A549 (cell line): ENCODE data around the gene RRBP1. TPM values are rescaled to one million over a fixed set of nuclear protein-coding genes. Genes with fewer than 3 reads are reported as not detected.
A peak's percentile ranks its signal among the peaks of the same experiment; 100 is the strongest.

Source experiments
- ATAC-seq, 2 experiments: fragments of 200-7000 bp in 1 of 2; fragments of >200 bp in 1 of 2; cut with Nextera tagmentation in 1 of 2; cut with Tn5 transposase in 1 of 2; 3 replicates each; pipeline versions ENCODE4 v1.8.0 to v1.9.1; 2018 to 2020; ENCODE audit warnings: mild to moderate bottlenecking in 1 of 2, moderate library complexity in 1 of 2
- CTCF ChIA-PET: fragments of 300-600 bp; sonication (Branson Sonifier 250); formaldehyde crosslinking; extraction: SDS; loops from one replicate; lab custom pipeline; 2021; ENCODE audit warnings: antibody characterized with exemption, inconsistent platforms; lab: Yijun Ruan, JAX
- POLR2A ChIA-PET: fragments of 350-600 bp; formaldehyde crosslinking; extraction: SDS; loops from one replicate; lab custom pipeline; 2021; ENCODE audit warnings: antibody characterized with exemption, inconsistent platforms; lab: Yijun Ruan, JAX
- DNase-seq, 2 experiments: peaks; one replicate each; pipeline versions ENCODE4 v3.0.0 to v3.0.0-alpha.2; 2011 to 2016; ENCODE audit warnings: low read depth in 1 of 2, low spot score in 1 of 2
- FAIRE-seq: peaks from 2 replicates; lab custom pipeline; 2011; peaks lifted over from hg19 to GRCh38; lab: Jason Lieb, UNC
- H3K27ac ChIP-seq, 2 experiments: fragments of >200 bp; sonication (Bioruptor Twin); formaldehyde crosslinking; 3 replicates each; pipeline ENCODE4 v1.5.1; 2016 to 2017
- H3K4me1 ChIP-seq: fragments of >200 bp; sonication (Bioruptor Twin); formaldehyde crosslinking; 3 replicates; pipeline ENCODE4 v1.6.1; 2016
- H3K4me2 ChIP-seq: fragments of >200 bp; sonication (Bioruptor Twin); formaldehyde crosslinking; 3 replicates; pipeline ENCODE4 v1.6.1; 2016
- H3K4me3 ChIP-seq: fragments of >200 bp; sonication (Bioruptor Twin); formaldehyde crosslinking; 3 replicates; pipeline ENCODE4 v1.5.1; 2016
- H3K9me3 ChIP-seq: fragments of >200 bp; sonication (Bioruptor Twin); formaldehyde crosslinking; 3 replicates; pipeline ENCODE4 v1.6.1; 2016
- BHLHE40 ChIP-seq: IDR thresholded peaks from 2 replicates; pipeline ENCODE4 v1.6.1; 2012; ENCODE audit warnings: low read depth, low read length, inconsistent platforms
- CBX2 ChIP-seq: fragments of 200-600 bp; sonication (generic); IDR thresholded peaks from 2 replicates; pipeline ENCODE4 v1.6.1; 2016; ENCODE audit warnings: low read depth, mild to moderate bottlenecking, borderline replicate concordance
- EHF ChIP-seq: fragments of 250-450 bp; sonication (Bioruptor Pico); IDR thresholded peaks from 2 replicates; pipeline ENCODE4 v1.5.0; 2020; ENCODE audit warnings: mild to moderate bottlenecking
- EP300 ChIP-seq, 2 experiments: fragments of >200 bp; sonication (Bioruptor Twin); formaldehyde crosslinking; IDR thresholded peaks; 2 replicates in 1 of 2; 3 replicates in 1 of 2; pipeline ENCODE4 v1.6.1; 2016 to 2017
- FOSB ChIP-seq: fragments of 250-450 bp; sonication (Bioruptor Pico); IDR thresholded peaks from 2 replicates; pipeline ENCODE4 v1.5.0; 2020; ENCODE audit warnings: mild to moderate bottlenecking, moderate library complexity
- HDAC2 ChIP-seq: fragments of 200-600 bp; sonication (generic); IDR thresholded peaks from 2 replicates; pipeline ENCODE4 v1.6.1; 2016
- HES2 ChIP-seq: fragments of >200 bp; sonication (Bioruptor Twin); formaldehyde crosslinking; IDR thresholded peaks from 2 replicates; pipeline ENCODE4 v1.6.1; 2016
- HOXA7 ChIP-seq: fragments of 250-450 bp; sonication (Bioruptor Pico); IDR thresholded peaks from 2 replicates; pipeline ENCODE4 v1.5.0; 2020; ENCODE audit warnings: mild to moderate bottlenecking, moderate library complexity
- HOXB13 ChIP-seq: fragments of 250-450 bp; sonication (Bioruptor Pico); IDR thresholded peaks from 2 replicates; pipeline ENCODE4 v1.5.0; 2020; ENCODE audit warnings: low read depth, mild to moderate bottlenecking, moderate library complexity
- MAFK ChIP-seq: fragments of 450-650 bp; IDR thresholded peaks from 2 replicates; pipeline ENCODE4 v1.6.1; 2014; ENCODE audit not compliant: partially characterized antibody
- MAX ChIP-seq: IDR thresholded peaks from 2 replicates; pipeline ENCODE4 v1.6.1; 2012
- NPAS2 ChIP-seq: fragments of 250-450 bp; sonication (Bioruptor Pico); IDR thresholded peaks from 2 replicates; pipeline ENCODE4 v1.8.0; 2022; ENCODE audit warnings: mild to moderate bottlenecking, moderate library complexity, borderline replicate concordance
- POLR2AphosphoS2 ChIP-seq: conservative IDR thresholded peaks from 2 replicates; pipeline ENCODE4 v1.6.1; 2012; ENCODE audit warnings: low read length, improper control_type of control experiment, inconsistent platforms
- RARB ChIP-seq: fragments of 250-450 bp; sonication (Bioruptor Pico); IDR thresholded peaks from 2 replicates; pipeline ENCODE4 v1.8.0; 2021; ENCODE audit warnings: mild to moderate bottlenecking, moderate library complexity
- SREBF2 ChIP-seq: fragments of 450-650 bp; IDR thresholded peaks from 2 replicates; pipeline ENCODE4 v1.6.1; 2014; ENCODE audit warnings: mild to moderate bottlenecking, moderate library complexity
- TP53 ChIP-seq: fragments of 250-450 bp; sonication (Bioruptor Pico); IDR thresholded peaks from 2 replicates; pipeline ENCODE4 v1.5.0; 2021; ENCODE audit warnings: mild to moderate bottlenecking, moderate library complexity
- USF2 ChIP-seq: fragments of 450-650 bp; IDR thresholded peaks from 2 replicates; pipeline ENCODE4 v1.6.1; 2014; ENCODE audit warnings: antibody characterized with exemption
- ZSCAN20 ChIP-seq: fragments of 250-450 bp; sonication (Bioruptor Pico); IDR thresholded peaks from 2 replicates; pipeline ENCODE4 v1.8.0; 2022; ENCODE audit warnings: mild to moderate bottlenecking, moderate library complexity
- WGBS: methylation state at CpG from one replicate; pipeline ENCODE4 v1.1.6; 2017; ENCODE audit errors: missing lambda C conversion rate; 5-methylcytosine and 5-hydroxymethylcytosine counted together
- polyA plus RNA-seq, 4 experiments: library from polyadenylated mRNA; depleted of rRNA in 3 of 4; stranded (reverse); fragments of >200 nt; fragmentation: RNase III in 1 of 4; extraction: RNeasy Plus Mini Kit Qiagen cat#74134 plus additional on column Dnase treatment in 1 of 4; gene quantifications; 2 replicates in 3 of 4; 3 replicates in 1 of 4; pipeline ENCODE4 v1.2.3, GENCODE V29; 2011 to 2017
- TF ChIP-seq, protein P1 (sequence below): fragments of 250-450 bp; sonication (Bioruptor Pico); IDR thresholded peaks from 2 replicates; pipeline ENCODE4 v1.5.0; 2021; ENCODE audit warnings: mild to moderate bottlenecking, moderate library complexity, borderline replicate concordance

Gene RRBP1
- polyA plus RNA-seq, 2 of the 4 experiments (the other 2 are of a cell fraction) = 51.6 to 79.6 TPM

GRCh38 chr20:17615645-17616479, 66.2 kb downstream of the RRBP1 start:
- H3K4me1 ChIP-seq = peaks cover 14% of the 10 kb centered on the region; the same call in 2 of the 3 replicates
- POLR2A ChIA-PET = interaction anchor here (1.1 kb wide), 1 partner anchor 46 kb away, joined by 5 read pairs; the partner anchor contains the start of gene DSTN
- no peak overlapping the region for H3K4me3 ChIP-seq
- CTCF ChIA-PET = interaction anchor here (1.1 to 20.6 kb wide), 19 partner anchors 8 to 323 kb away, joined by 3 to 501 read pairs (median 18); partner anchors contain the start of genes BFSP1 and DSTN
- no peaks in the 10 kb centered on the region for H3K9me3 ChIP-seq
- no peak for ATAC-seq
- no peak overlapping the region for H3K4me2 ChIP-seq
- no peak for FAIRE-seq
- DNase-seq = no peak
- WGBS = 90% methylated on average over 19 of the region's 22 CpGs
- TF ChIP-seq SREBF2 (no peak), HES2 (no peak), ZSCAN20 (no peak)
- H3K27ac ChIP-seq = no peak overlapping the region

- Histone ChIP-seq H3K4me2 (no peak overlapping the region), H3K4me3 (no peak overlapping the region), H3K4me1 (peaks cover 14% of the 10 kb centered on the region; the same call in 2 of the 3 replicates), H3K27ac (peak overlapping the region in 1 of 2 experiments; percentile 46; a peak in 1 of 6 replicates), H3K9me3 (no peaks in the 10 kb centered on the region)
- no peak for FAIRE-seq
- 81% methylated on average over 32 of the region's 32 CpGs for WGBS
- ChIA-PET CTCF (interaction anchor here (0.6 to 20.6 kb wide), 15 partner anchors 10 to 381 kb away, joined by 3 to 501 read pairs (median 18); partner anchors contain the start of genes BFSP1 and DSTN), POLR2A (interaction anchor here (1.1 kb wide), 1 partner anchor 45 kb away, joined by 5 read pairs; the partner anchor contains the start of gene DSTN)
- ATAC-seq = no peak
- DNase-seq = no peak
- TF ChIP-seq SREBF2 = no peak
- 0 out of 2 replicates have a peak, but pooled peaks have one; percentile 15 for TF ChIP-seq USF2
Measured at GRCh38 chr20:17614812-17615644, 67.0 kb downstream of the RRBP1 start.

DNA sequence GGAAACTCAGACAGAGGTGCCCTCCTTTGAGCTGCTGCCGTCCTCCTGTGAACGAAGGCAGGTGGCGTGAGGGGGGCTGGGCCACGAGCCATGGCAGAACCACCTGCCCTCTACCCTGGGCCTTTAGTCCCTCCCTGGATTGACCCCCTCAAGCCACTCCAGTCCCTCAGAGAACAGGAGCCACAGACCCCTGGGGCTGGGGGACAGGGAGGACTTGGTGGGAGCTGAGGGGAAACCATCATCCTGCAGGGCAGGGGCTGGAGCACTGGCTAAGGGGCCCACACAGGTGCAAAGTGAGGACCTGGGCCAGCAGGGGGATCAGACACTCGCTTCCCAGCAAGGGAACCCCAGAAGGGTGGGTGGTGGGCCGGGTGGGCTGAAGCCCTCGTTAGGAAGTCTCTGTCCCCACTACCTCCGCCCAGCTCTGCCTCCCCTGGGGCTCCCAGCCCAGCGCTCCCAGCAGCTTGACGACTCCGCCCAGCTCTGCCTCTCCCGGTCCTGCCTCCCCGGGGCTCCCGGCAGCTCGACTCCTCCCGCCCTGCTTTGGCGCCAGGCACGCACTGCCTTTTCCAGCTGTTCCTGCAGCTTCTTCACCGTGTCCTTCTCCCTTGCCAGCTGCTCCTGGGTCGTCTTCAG, 67.7 kb downstream of the RRBP1 start:
- Histone ChIP-seq H3K4me3 (no peak overlapping the region), H3K9me3 (no peaks in the 10 kb centered on the region), H3K4me2 (no peak overlapping the region), H3K4me1 (peaks cover 14% of the 10 kb centered on the region; the same call in 2 of the 3 replicates), H3K27ac (peak overlapping the region in 1 of 2 experiments; percentile 46; a peak in 1 of 6 replicates)
- TF ChIP-seq HOXB13 (CRISPR knock-in tag) (no peak), POLR2AphosphoS2 (no peak), USF2 (no peak), MAFK (no peak), EP300 (IDR thresholded peaks at IDR 0.05) (no peak), FOSB (no peak), BHLHE40 (no peak), HES2 (no peak), NPAS2 (CRISPR knock-in tag) (no peak), TP53 (CRISPR knock-in tag) (no peak), EHF (no peak), MAX (no peak), SREBF2 (no peak), CBX2 (no peak), RARB (CRISPR knock-in tag) (no peak), HDAC2 (no peak), HOXA7 (CRISPR knock-in tag) (no peak)
- TF ChIP-seq, protein P1, sequence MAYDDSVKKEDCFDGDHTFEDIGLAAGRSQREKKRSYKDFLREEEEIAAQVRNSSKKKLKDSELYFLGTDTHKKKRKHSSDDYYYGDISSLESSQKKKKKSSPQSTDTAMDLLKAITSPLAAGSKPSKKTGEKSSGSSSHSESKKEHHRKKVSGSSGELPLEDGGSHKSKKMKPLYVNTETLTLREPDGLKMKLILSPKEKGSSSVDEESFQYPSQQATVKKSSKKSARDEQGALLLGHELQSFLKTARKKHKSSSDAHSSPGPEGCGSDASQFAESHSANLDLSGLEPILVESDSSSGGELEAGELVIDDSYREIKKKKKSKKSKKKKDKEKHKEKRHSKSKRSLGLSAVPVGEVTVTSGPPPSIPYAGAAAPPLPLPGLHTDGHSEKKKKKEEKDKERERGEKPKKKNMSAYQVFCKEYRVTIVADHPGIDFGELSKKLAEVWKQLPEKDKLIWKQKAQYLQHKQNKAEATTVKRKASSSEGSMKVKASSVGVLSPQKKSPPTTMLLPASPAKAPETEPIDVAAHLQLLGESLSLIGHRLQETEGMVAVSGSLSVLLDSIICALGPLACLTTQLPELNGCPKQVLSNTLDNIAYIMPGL (CRISPR knock-in tag) = no peak
- FAIRE-seq = no peak
- ChIA-PET POLR2A (no interaction called here), CTCF (interaction anchor here (0.7 to 20.6 kb wide), 9 partner anchors 14 to 382 kb away, joined by 3 to 501 read pairs (median 5); partner anchors contain the start of genes BFSP1 and DSTN)
- WGBS = 47% methylated on average over 20 of the region's 20 CpGs
- peak in 1 of 2 experiments; percentile 22; a peak in 3 of 6 replicates for ATAC-seq
- peak in 1 of 2 experiments; percentile 51 for DNase-seq
